Measurements from ENCODE around the gene TMEM80.

DNA sequence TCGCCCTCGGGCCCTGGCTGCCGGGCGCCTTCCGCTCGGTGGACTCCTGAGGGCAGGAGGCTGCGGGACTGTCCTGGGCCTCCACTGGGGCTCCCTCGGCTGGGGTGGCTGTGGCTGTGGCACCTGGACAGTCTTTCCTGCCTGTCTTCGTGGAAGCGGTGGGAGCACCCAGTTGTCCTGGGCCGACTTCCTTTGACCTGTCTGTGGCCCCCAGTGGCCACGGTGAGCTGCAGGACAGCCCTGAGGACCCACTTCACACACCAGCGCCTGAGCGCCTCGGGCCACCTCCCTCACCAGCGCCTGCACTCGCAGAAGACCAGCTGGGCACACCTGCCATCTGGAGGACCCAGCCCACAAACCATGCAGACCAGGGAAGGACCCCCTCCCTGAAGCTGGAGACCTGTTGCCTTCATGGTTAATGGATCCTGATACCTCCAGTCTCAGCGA is 8.6 kb downstream of the TMEM80 start:
- TF ChIP-seq, protein P1, sequence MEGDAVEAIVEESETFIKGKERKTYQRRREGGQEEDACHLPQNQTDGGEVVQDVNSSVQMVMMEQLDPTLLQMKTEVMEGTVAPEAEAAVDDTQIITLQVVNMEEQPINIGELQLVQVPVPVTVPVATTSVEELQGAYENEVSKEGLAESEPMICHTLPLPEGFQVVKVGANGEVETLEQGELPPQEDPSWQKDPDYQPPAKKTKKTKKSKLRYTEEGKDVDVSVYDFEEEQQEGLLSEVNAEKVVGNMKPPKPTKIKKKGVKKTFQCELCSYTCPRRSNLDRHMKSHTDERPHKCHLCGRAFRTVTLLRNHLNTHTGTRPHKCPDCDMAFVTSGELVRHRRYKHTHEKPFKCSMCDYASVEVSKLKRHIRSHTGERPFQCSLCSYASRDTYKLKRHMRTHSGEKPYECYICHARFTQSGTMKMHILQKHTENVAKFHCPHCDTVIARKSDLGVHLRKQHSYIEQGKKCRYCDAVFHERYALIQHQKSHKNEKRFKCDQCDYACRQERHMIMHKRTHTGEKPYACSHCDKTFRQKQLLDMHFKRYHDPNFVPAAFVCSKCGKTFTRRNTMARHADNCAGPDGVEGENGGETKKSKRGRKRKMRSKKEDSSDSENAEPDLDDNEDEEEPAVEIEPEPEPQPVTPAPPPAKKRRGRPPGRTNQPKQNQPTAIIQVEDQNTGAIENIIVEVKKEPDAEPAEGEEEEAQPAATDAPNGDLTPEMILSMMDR (conservative IDR thresholded peaks at IDR 0.05; ENCODE audit: low read depth, low read length), result no peak
- no peak for TF ChIP-seq EZH2 (IDR thresholded peaks at IDR 0.05; ENCODE audit: borderline replicate concordance, low read depth, low read length, poor library complexity, severe bottlenecking)
